H1 (cell line): Measurements from ENCODE around the gene TARBP2. TPM values are rescaled to one million over a fixed set of nuclear protein-coding genes. Genes with fewer than 3 reads are reported as not detected.

Source experiments
- CTCF ChIA-PET: fragments of 300-600 bp; sonication (Branson Sonifier 250); formaldehyde crosslinking; loops from one replicate; lab custom pipeline; 2021; ENCODE audit not compliant: partially characterized antibody; lab: Charles Lee
- POLR2A ChIA-PET: fragments of 300-600 bp; sonication (Branson Sonifier 250); formaldehyde crosslinking; loops from one replicate; lab custom pipeline; 2021; ENCODE audit warnings: inconsistent platforms; ENCODE audit not compliant: partially characterized antibody; lab: Charles Lee
- DNase-seq, 2 experiments: peaks; one replicate each; pipeline versions ENCODE4 v3.0.0 to v3.0.0-alpha.2; 2010 to 2022; ENCODE audit warnings: low spot score in 2 of 2, low read depth in 1 of 2, mixed read lengths in 1 of 2
- FAIRE-seq: peaks from 2 replicates; lab custom pipeline; 2011; peaks lifted over from hg19 to GRCh38; lab: Jason Lieb, UNC
- H2AFZ ChIP-seq: 2 replicates; pipeline ENCODE4 v1.8.1; 2012; ENCODE audit warnings: low read length, inconsistent platforms
- H2AK5ac ChIP-seq: 2 replicates; pipeline ENCODE4 v1.6.1; 2013; ENCODE audit warnings: low read depth, low read length
- H2BK120ac ChIP-seq: replicated peaks from 2 replicates; pipeline ENCODE3; 2013; ENCODE audit warnings: low read depth, low read length, inconsistent platforms
- H2BK12ac ChIP-seq: 2 replicates; pipeline ENCODE4 v1.6.1; 2013; ENCODE audit warnings: low read depth, low read length
- H2BK15ac ChIP-seq: 2 replicates; pipeline ENCODE4 v1.6.1; 2013; ENCODE audit warnings: low read length
- H2BK20ac ChIP-seq: 2 replicates; pipeline ENCODE4 v1.6.1; 2013; ENCODE audit warnings: low read length
- H2BK5ac ChIP-seq: 2 replicates; pipeline ENCODE4 v1.6.1; 2013; ENCODE audit warnings: low read depth, low read length
- H3K14ac ChIP-seq: 2 replicates; pipeline ENCODE4 v1.6.1; 2013; ENCODE audit warnings: inconsistent platforms; ENCODE audit not compliant: insufficient read length
- H3K18ac ChIP-seq: 2 replicates; pipeline ENCODE4 v1.6.1; 2013; ENCODE audit warnings: low read length; ENCODE audit errors: extremely low read depth
- H3K23ac ChIP-seq: 2 replicates; pipeline ENCODE4 v1.6.1; 2013; ENCODE audit warnings: inconsistent platforms; ENCODE audit not compliant: insufficient read length
- H3K23me2 ChIP-seq: 2 replicates; pipeline ENCODE4 v1.6.1; 2013; ENCODE audit warnings: low read depth, low read length
- H3K27ac ChIP-seq: 2 replicates; pipeline ENCODE4 v1.6.1; 2011; ENCODE audit warnings: low read depth, low read length, inconsistent platforms
- H3K27me3 ChIP-seq, 4 experiments: replicated peaks in 1 of 4; 1 replicate in 1 of 4; 2 replicates in 3 of 4; pipeline versions ENCODE4 v1.6.1 to v1.8.1; 2011 to 2013; ENCODE audit warnings: low read length in 3 of 4, mild to moderate bottlenecking in 3 of 4, inconsistent platforms in 2 of 4, mixed read lengths in 2 of 4, moderate library complexity in 1 of 4; ENCODE audit not compliant: control insufficient read depth in 3 of 4, insufficient read depth in 3 of 4; ENCODE audit errors: extremely low read depth in 1 of 4
- H3K36me3 ChIP-seq, 4 experiments: 2 replicates each; pipeline versions ENCODE4 v1.6.1 to v1.8.1; 2011 to 2013; ENCODE audit warnings: mild to moderate bottlenecking in 4 of 4, low read length in 3 of 4, moderate library complexity in 2 of 4, control low read depth in 1 of 4, inconsistent platforms in 1 of 4; ENCODE audit not compliant: insufficient read depth in 4 of 4, control insufficient read depth in 2 of 4
- H3K4ac ChIP-seq: replicated peaks from 2 replicates; pipeline ENCODE3; 2013; ENCODE audit warnings: low read length, low read depth, mixed read lengths, inconsistent platforms; ENCODE audit not compliant: insufficient read length
- H3K4me1 ChIP-seq, 4 experiments: replicated peaks in 1 of 4; 1 replicate in 1 of 4; 2 replicates in 3 of 4; pipeline versions ENCODE4 v1.6.1 to v1.8.1; 2011 to 2013; ENCODE audit warnings: low read length in 3 of 4, inconsistent platforms in 2 of 4, mixed read lengths in 1 of 4; ENCODE audit not compliant: insufficient read depth in 4 of 4, control insufficient read depth in 3 of 4
- H3K4me2 ChIP-seq, 2 experiments: 2 replicates each; pipeline versions ENCODE4 v1.6.1 to v1.8.1; 2011 to 2013; ENCODE audit warnings: low read depth in 2 of 2, low read length in 2 of 2, control low read depth in 1 of 2, inconsistent platforms in 1 of 2, mild to moderate bottlenecking in 1 of 2; ENCODE audit not compliant: insufficient read depth in 1 of 2
- H3K4me3 ChIP-seq, 4 experiments: fragments of 200-600, 300-600 bp in 1 of 4; sonication (generic), shearing (Covaris generic), sonication (Bioruptor Twin) in 1 of 4; 2 replicates each; pipeline versions ENCODE4 v1.5.1 to v1.8.1; 2011 to 2016; ENCODE audit warnings: low read length in 4 of 4, low read depth in 3 of 4, control low read depth in 2 of 4, inconsistent platforms in 2 of 4, mild to moderate bottlenecking in 2 of 4, mixed read lengths in 1 of 4, moderate library complexity in 1 of 4; ENCODE audit not compliant: insufficient read depth in 2 of 4; ENCODE audit errors: extremely low read depth in 1 of 4
- H3K56ac ChIP-seq: replicated peaks from 2 replicates; pipeline ENCODE3; 2013; ENCODE audit warnings: low read depth, mild to moderate bottlenecking, mixed read lengths, low read length, inconsistent platforms; ENCODE audit not compliant: insufficient read length
- H3K79me1 ChIP-seq: 2 replicates; pipeline ENCODE4 v1.6.1; 2013; ENCODE audit warnings: low read depth, low read length, control low read depth
- H3K79me2 ChIP-seq, 2 experiments: 2 replicates each; pipeline versions ENCODE4 v1.6.1 to v1.8.1; 2012 to 2013; ENCODE audit warnings: low read length in 2 of 2, mild to moderate bottlenecking in 2 of 2, inconsistent platforms in 1 of 2; ENCODE audit not compliant: insufficient read depth in 2 of 2, control insufficient read depth in 1 of 2
- H3K9ac ChIP-seq, 4 experiments: replicated peaks in 1 of 4; 1 replicate in 1 of 4; 2 replicates in 3 of 4; pipeline versions ENCODE4 v1.6.1 to v1.8.1; 2011 to 2013; ENCODE audit warnings: low read depth in 3 of 4, low read length in 3 of 4, control low read depth in 2 of 4, mild to moderate bottlenecking in 2 of 4, moderate library complexity in 2 of 4, inconsistent platforms in 1 of 4; ENCODE audit errors: extremely low read depth in 1 of 4
- H3K9me3 ChIP-seq, 2 experiments: 2 replicates each; pipeline versions ENCODE4 v1.6.1 to v1.8.1; 2012 to 2013; ENCODE audit warnings: mild to moderate bottlenecking in 2 of 2, moderate library complexity in 2 of 2, control low read depth in 1 of 2, inconsistent platforms in 1 of 2, low read depth in 1 of 2, low read length in 1 of 2, mixed read lengths in 1 of 2; ENCODE audit not compliant: insufficient read depth in 2 of 2
- H4K20me1 ChIP-seq, 2 experiments: replicated peaks in 1 of 2; 2 replicates each; pipeline versions ENCODE3 to v1.8.1; 2011 to 2013; ENCODE audit warnings: inconsistent platforms in 2 of 2, low read length in 2 of 2, mild to moderate bottlenecking in 1 of 2; ENCODE audit not compliant: insufficient read depth in 2 of 2, control insufficient read depth in 1 of 2
- H4K5ac ChIP-seq: 2 replicates; pipeline ENCODE4 v1.6.1; 2013; ENCODE audit warnings: low read length, low read depth, mixed read lengths, inconsistent platforms; ENCODE audit not compliant: insufficient read length
- H4K8ac ChIP-seq: 2 replicates; pipeline ENCODE4 v1.8.0; 2013; ENCODE audit warnings: mild to moderate bottlenecking, moderate library complexity, low read length, inconsistent platforms; ENCODE audit not compliant: insufficient read depth; ENCODE audit errors: extremely low read depth
- H4K91ac ChIP-seq: replicated peaks from 2 replicates; pipeline ENCODE3; 2013; ENCODE audit warnings: low read length, mixed read lengths, inconsistent platforms; ENCODE audit not compliant: insufficient read length
- GTF2F1 ChIP-seq: IDR thresholded peaks from 2 replicates; pipeline ENCODE4 v1.6.1; 2012; ENCODE audit warnings: low read depth, low read length, improper control_type of control experiment, borderline replicate concordance
- RFX5 ChIP-seq: IDR thresholded peaks from 2 replicates; pipeline ENCODE4 v1.6.1; 2011; ENCODE audit warnings: low read depth, low read length, improper control_type of control experiment, borderline replicate concordance
- SP1 ChIP-seq: IDR thresholded peaks from 2 replicates; pipeline ENCODE4 v1.6.1; 2011; ENCODE audit warnings: low read depth, low read length
- WGBS, 2 experiments: shearing (Covaris generic) in 1 of 2; methylation state at CpG; one replicate each; pipeline versions ENCODE4 v1.1.6 to v1.1.7; 2013 to 2015; ENCODE audit warnings: low lambda C conversion rate in 2 of 2, mixed read lengths in 2 of 2, inconsistent platforms in 1 of 2, low coverage in 1 of 2, missing lambda C conversion rate in 1 of 2; ENCODE audit not compliant: insufficient replicate concordance in 2 of 2, insufficient coverage in 1 of 2, insufficient read length in 1 of 2; ENCODE audit errors: extremely low coverage in 1 of 2, missing lambda C conversion rate in 1 of 2; 5-methylcytosine and 5-hydroxymethylcytosine counted together
- polyA plus RNA-seq, 7 experiments: library from polyadenylated mRNA; depleted of rRNA in 3 of 7; stranded (reverse) in 5 of 7; unstranded in 2 of 7; fragments of >200 nt in 5 of 7; fragments of 200-250 nt in 2 of 7; gene quantifications; 1 replicate in 5 of 7; 2 replicates in 1 of 7; 4 replicates in 1 of 7; pipeline versions ENCODE4 v1.2.1 to v1.2.3, GENCODE V29; 2011 to 2013; ENCODE audit warnings: missing spikeins in 2 of 7, mixed read lengths in 2 of 7
- total RNA-seq: library from RNA; stranded (reverse); fragmentation: NEBNext Ultra II Directional; extraction: Animal tissue kit (Norgen Biotek cat#: 25700); gene quantifications from 2 replicates; pipeline ENCODE4 v1.2.1, GENCODE V29; 2021

Gene TARBP2
- total and polyA plus RNA-seq, 2 of the 8 experiments (the other 6 are each of a cell fraction or from before 2014, with no cell fraction given), result 69.9 to 122 TPM

DNA sequence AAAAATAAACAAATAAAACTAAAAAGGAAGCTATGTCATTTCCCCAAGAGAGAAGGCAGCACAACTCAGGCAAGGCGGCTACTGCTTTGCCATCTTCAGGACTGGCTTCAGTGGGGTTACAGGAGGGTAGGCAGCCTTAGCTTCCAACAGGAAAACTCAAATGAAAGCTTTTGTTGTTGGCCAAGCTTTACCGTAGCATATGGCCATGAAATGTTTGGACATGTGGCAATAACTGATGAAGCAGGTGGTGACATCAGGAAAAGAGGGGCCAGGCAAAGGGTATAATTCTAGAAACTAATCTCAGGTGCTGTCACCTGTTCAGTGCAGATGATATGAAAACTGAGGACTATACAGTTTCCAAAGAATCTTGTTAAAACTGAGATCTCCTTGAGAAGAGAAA, 29.0 kb downstream of the TARBP2 start:
- CTCF ChIA-PET, result interaction anchor here (1.3 to 1.6 kb wide), 2 partner anchors 9 to 38 kb away, joined by 3 to 4 read pairs; no protein-coding TSS in a partner anchor
- H3K4me1 ChIP-seq, result no peaks in the 10 kb centered on the region
- H4K20me1 ChIP-seq, result no peaks in the 10 kb centered on the region
- FAIRE-seq (no peak), DNase-seq (no peak)
- no peaks in the 10 kb centered on the region for H3K79me1 ChIP-seq
- H3K4me3 ChIP-seq, result no peak overlapping the region
- no peak overlapping the region for H3K56ac ChIP-seq
- H4K91ac ChIP-seq, result no peak overlapping the region
- no peaks in the 10 kb centered on the region for H3K9me3 ChIP-seq
- WGBS, 2 experiments, result 92% methylated on average over 2 of the region's 2 CpGs; no CpG with 5 or more reads in 1 of the 2 experiments
- H2AFZ ChIP-seq, result no peak overlapping the region
- no peak overlapping the region for H2AK5ac ChIP-seq
- H3K36me3 ChIP-seq, result peaks cover 2 to 19% (median 7%) of the 10 kb centered on the region in 4 experiments; a peak in 6 of 8 replicates
- no peak overlapping the region for H3K9ac ChIP-seq
- H2BK5ac ChIP-seq, result no peak overlapping the region
- no peak overlapping the region for H3K4ac ChIP-seq
- no peak overlapping the region for H2BK20ac ChIP-seq
- no peak overlapping the region for H3K23ac ChIP-seq
- H4K8ac ChIP-seq, result no peak overlapping the region
- H3K18ac ChIP-seq, result no peak overlapping the region
- no peaks in the 10 kb centered on the region for H3K23me2 ChIP-seq
- no peak overlapping the region for H2BK15ac ChIP-seq
- no peak overlapping the region for H4K5ac ChIP-seq
- no peak overlapping the region for H2BK120ac ChIP-seq
- no peak overlapping the region for H3K4me2 ChIP-seq
- no peak overlapping the region for H3K14ac ChIP-seq
- no peaks in the 10 kb centered on the region for H3K79me2 ChIP-seq
- no peak for TF ChIP-seq SP1
- TF ChIP-seq RFX5, result no peak
- TF ChIP-seq GTF2F1, result no peak
- no peaks in the 10 kb centered on the region for H3K27me3 ChIP-seq
- POLR2A ChIA-PET, result no interaction called here
- H2BK12ac ChIP-seq, result no peak overlapping the region
- H3K27ac ChIP-seq, result no peak overlapping the region
